Measurements from ENCODE around the gene IL17RB. TPM values are rescaled to one million over a fixed set of nuclear protein-coding genes. Genes with fewer than 3 reads are reported as not detected.

IL17RB gene
- polyA plus RNA-seq, 3 donors, result 0.13 TPM; not detected in 2

GRCh38 chr3:53881691-53882593 is 35.6 kb downstream of the IL17RB start, which contains the start of gene ACTR8:
Gene ACTR8 (minus strand): TSS chr3:53882152. CDS start chr3:53882101, 51 bp downstream.
- H3K4me1 Mint-ChIP-seq, result peaks cover 16% of the 10 kb centered on the region
- peak within 1 kb of the TSS; percentile 92 to 99 (median 96) for H3K27ac Mint-ChIP-seq
- H3K4me3 Mint-ChIP-seq, result peak within 1 kb of the TSS; percentile 97 to 100
- TF ChIP-seq CTCF (IDR thresholded peaks at IDR 0.05), result no peak
- Histone ChIP-seq H2AFZ (ENCODE audit: insufficient read depth, low read depth, low read length, poor library complexity, severe bottlenecking) (peak within 1 kb of the TSS; percentile 87), H3K27ac (ENCODE audit: low read depth in 1 of 2, low read length in 2 of 2) (peak within 1 kb of the TSS; percentile 83 to 84), H3K9me3 (replicated peaks in 1 of 2; ENCODE audit: control insufficient read depth in 1 of 2, insufficient read depth in 1 of 2, low read length in 2 of 2) (no peaks in the 10 kb centered on the region), H3K9ac (ENCODE audit: insufficient read depth, low read length, poor library complexity, severe bottlenecking) (peak within 1 kb of the TSS; percentile 79), H3K4me1 (ENCODE audit: control insufficient read depth in 1 of 2, insufficient read depth in 2 of 2, low read length in 2 of 2) (peaks cover 13 to 17% of the 10 kb centered on the region in 2 donors), H4K20me1 (ENCODE audit: insufficient read depth, low read length) (no peaks in the 10 kb centered on the region), H3K4me3 (replicated peaks in 1 of 3; ENCODE audit: low read depth in 2 of 3, low read length in 3 of 3) (peak within 1 kb of the TSS; percentile 87 to 96 (median 91)), H3K27me3 (ENCODE audit: control insufficient read depth in 2 of 2, insufficient read depth in 2 of 2, low read length in 2 of 2) (no peaks in the 10 kb centered on the region), H3K4me2 (replicated peaks; ENCODE audit: extremely low read depth, low read length, poor library complexity, severe bottlenecking) (peak within 1 kb of the TSS; percentile 84), H3K79me2 (ENCODE audit: insufficient read depth, low read length) (peaks cover 15% of the 10 kb centered on the region), H3K36me3 (replicated peaks in 1 of 2; ENCODE audit: control insufficient read depth in 1 of 2, insufficient read depth in 2 of 2, low read length in 2 of 2) (peaks cover 53 to 77% of the 10 kb centered on the region in 2 donors)
- H3K36me3 Mint-ChIP-seq, result peaks cover 49 to 52% of the 10 kb centered on the region in 2 donors
- peaks cover 0 to 7% (median 2%) of the 10 kb centered on the region in 3 donors for H3K27me3 Mint-ChIP-seq (ENCODE audit: low read depth in 3 of 3)
- under 1% methylated on average over 37 of the region's 65 CpGs for WGBS (ENCODE audit: insufficient coverage)
- intact Hi-C loops (cut with micrococcal nuclease), result loop anchor here in 1 of 2 donors (10.0 kb wide), 1 partner anchor 137 kb away; no protein-coding TSS in a partner anchor
- H3K9me3 Mint-ChIP-seq, result no peaks in the 10 kb centered on the region
- peak; percentile 78 to 83 (median 83) for DNase-seq

GRCh38 chr3:53883008-53883407 is 36.6 kb downstream of the IL17RB start:
- no peak for TF ChIP-seq CTCF (IDR thresholded peaks at IDR 0.05)
- H3K36me3 ChIP-seq (replicated peaks in 1 of 2; ENCODE audit: control insufficient read depth in 1 of 2, insufficient read depth in 2 of 2, low read length in 2 of 2), result peaks cover 44 to 77% of the 10 kb centered on the region in 2 donors
- intact Hi-C loops (cut with micrococcal nuclease), result loop anchor here in 1 of 2 donors (10.0 kb wide), 1 partner anchor 138 kb away; no protein-coding TSS in a partner anchor
- no peak for DNase-seq
- H3K4me3 ChIP-seq (replicated peaks in 1 of 3; ENCODE audit: low read depth in 2 of 3, low read length in 3 of 3), result no peak overlapping the region
- H3K9ac ChIP-seq (ENCODE audit: insufficient read depth, low read length, poor library complexity, severe bottlenecking), result no peak overlapping the region
- H3K27me3 Mint-ChIP-seq (ENCODE audit: low read depth in 3 of 3), result peaks cover 0 to 7% (median 2%) of the 10 kb centered on the region in 3 donors
- no peak overlapping the region for H3K4me3 Mint-ChIP-seq
- no peaks in the 10 kb centered on the region for H3K9me3 ChIP-seq (replicated peaks in 1 of 2; ENCODE audit: control insufficient read depth in 1 of 2, insufficient read depth in 1 of 2, low read length in 2 of 2)
- peak overlapping the region in 2 of 7 donors; percentile 39 to 95 for H3K27ac Mint-ChIP-seq
- H3K36me3 Mint-ChIP-seq, result peaks cover 49 to 50% of the 10 kb centered on the region in 2 donors
- H4K20me1 ChIP-seq (ENCODE audit: insufficient read depth, low read length), result no peaks in the 10 kb centered on the region
- H3K4me1 Mint-ChIP-seq, result peaks cover 16% of the 10 kb centered on the region
- H3K27me3 ChIP-seq (ENCODE audit: control insufficient read depth in 2 of 2, insufficient read depth in 2 of 2, low read length in 2 of 2), result no peaks in the 10 kb centered on the region
- H3K27ac ChIP-seq (ENCODE audit: low read depth in 1 of 2, low read length in 2 of 2), result no peak overlapping the region
- H3K4me1 ChIP-seq (ENCODE audit: control insufficient read depth in 1 of 2, insufficient read depth in 2 of 2, low read length in 2 of 2), result peaks cover 13 to 17% of the 10 kb centered on the region in 2 donors
- no peak overlapping the region for H2AFZ ChIP-seq (ENCODE audit: insufficient read depth, low read depth, low read length, poor library complexity, severe bottlenecking)
- 98% methylated on average over 4 of the region's 4 CpGs for WGBS (ENCODE audit: insufficient coverage)
- peaks cover 22% of the 10 kb centered on the region for H3K79me2 ChIP-seq (ENCODE audit: insufficient read depth, low read length)
- H3K4me2 ChIP-seq (replicated peaks; ENCODE audit: extremely low read depth, low read length, poor library complexity, severe bottlenecking), result no peak overlapping the region
- H3K9me3 Mint-ChIP-seq, result no peaks in the 10 kb centered on the region
